H9 (cell line): ENCODE results near the gene MAP2K2. TPM values are rescaled to one million over a fixed set of nuclear protein-coding genes. Genes with fewer than 3 reads are reported as not detected.

ENCODE experiments used
- DNase-seq: peaks from one replicate; pipeline ENCODE4 v3.0.0-alpha.2; 2017
- H2AFZ ChIP-seq: one replicate; pipeline ENCODE4 v1.6.1; 2013; ENCODE audit warnings: mild to moderate bottlenecking, low read length, control low read depth, moderate library complexity
- H2AK5ac ChIP-seq: 2 replicates; pipeline ENCODE4 v1.6.1; 2013; ENCODE audit warnings: low read length, control low read depth, mixed read lengths; ENCODE audit not compliant: insufficient read length
- H2BK120ac ChIP-seq: one replicate; pipeline ENCODE4 v1.6.1; 2013; ENCODE audit warnings: low read depth, mild to moderate bottlenecking, low read length, control low read depth, inconsistent platforms; ENCODE audit not compliant: poor library complexity, severe bottlenecking
- H2BK12ac ChIP-seq: 2 replicates; pipeline ENCODE4 v1.6.1; 2013; ENCODE audit warnings: low read length, control low read depth, mixed read lengths, low read depth; ENCODE audit not compliant: insufficient read length
- H2BK15ac ChIP-seq: 2 replicates; pipeline ENCODE4 v1.6.1; 2013; ENCODE audit warnings: low read depth, low read length, control low read depth
- H2BK20ac ChIP-seq: one replicate; pipeline ENCODE4 v1.6.1; 2013; ENCODE audit warnings: low read depth, mild to moderate bottlenecking, low read length, control low read depth, inconsistent platforms; ENCODE audit not compliant: poor library complexity, severe bottlenecking
- H2BK5ac ChIP-seq: 2 replicates; pipeline ENCODE4 v1.6.1; 2013; ENCODE audit warnings: low read length, control low read depth, mixed read lengths; ENCODE audit not compliant: insufficient read length
- H3K14ac ChIP-seq: 2 replicates; pipeline ENCODE4 v1.6.1; 2013; ENCODE audit warnings: low read length, control low read depth; ENCODE audit not compliant: insufficient read depth
- H3K18ac ChIP-seq: 2 replicates; pipeline ENCODE4 v1.6.1; 2013; ENCODE audit warnings: low read depth, mild to moderate bottlenecking, mixed read lengths, low read length, control low read depth; ENCODE audit not compliant: insufficient read length
- H3K23ac ChIP-seq: 2 replicates; pipeline ENCODE4 v1.6.1; 2013; ENCODE audit warnings: low read length, control low read depth, mixed read lengths, low read depth; ENCODE audit not compliant: insufficient read length
- H3K23me2 ChIP-seq: 2 replicates; pipeline ENCODE4 v1.6.1; 2013; ENCODE audit warnings: low read depth, mild to moderate bottlenecking, mixed read lengths, low read length, control low read depth; ENCODE audit not compliant: insufficient read length, poor library complexity, severe bottlenecking
- H3K27ac ChIP-seq: 2 replicates; pipeline ENCODE4 v1.5.1; 2013; ENCODE audit warnings: low read length, control low read depth, mixed read lengths, low read depth; ENCODE audit not compliant: insufficient read length
- H3K27me3 ChIP-seq: 2 replicates; pipeline ENCODE4 v1.6.1; 2013; ENCODE audit warnings: low read length, control low read depth, inconsistent platforms; ENCODE audit not compliant: insufficient read depth
- H3K4ac ChIP-seq: 2 replicates; pipeline ENCODE4 v1.6.1; 2013; ENCODE audit warnings: low read depth, mild to moderate bottlenecking, control low read depth, inconsistent platforms, low read length, moderate library complexity
- H3K4me1 ChIP-seq: 2 replicates; pipeline ENCODE4 v1.6.1; 2013; ENCODE audit warnings: low read length, control low read depth, inconsistent platforms; ENCODE audit not compliant: insufficient read depth
- H3K4me2 ChIP-seq: 2 replicates; pipeline ENCODE4 v1.6.1; 2013; ENCODE audit warnings: low read length, control low read depth, mixed read lengths; ENCODE audit not compliant: insufficient read length, insufficient read depth
- H3K56ac ChIP-seq: 2 replicates; pipeline ENCODE4 v1.6.1; 2013; ENCODE audit warnings: low read depth, mild to moderate bottlenecking, mixed read lengths, low read length, control low read depth; ENCODE audit not compliant: insufficient read length
- H3K79me1 ChIP-seq: 2 replicates; pipeline ENCODE4 v1.6.1; 2013; ENCODE audit warnings: low read depth, mild to moderate bottlenecking, moderate library complexity, low read length, control low read depth, inconsistent platforms; ENCODE audit not compliant: insufficient read depth, poor library complexity, severe bottlenecking
- H3K79me2 ChIP-seq: 2 replicates; pipeline ENCODE4 v1.6.1; 2013; ENCODE audit warnings: low read length, control low read depth, inconsistent platforms; ENCODE audit not compliant: insufficient read depth
- H3K9ac ChIP-seq: 2 replicates; pipeline ENCODE4 v1.6.1; 2013; ENCODE audit warnings: low read length, control low read depth, mixed read lengths; ENCODE audit not compliant: insufficient read length; ENCODE audit errors: extremely low read depth
- H3K9me3 ChIP-seq: one replicate; pipeline ENCODE4 v1.6.1; 2013; ENCODE audit warnings: low read depth, low read length, inconsistent platforms; ENCODE audit not compliant: control insufficient read depth
- H3T11ph ChIP-seq: one replicate; pipeline ENCODE4 v1.6.1; 2013; ENCODE audit warnings: mild to moderate bottlenecking, low read length, control low read depth, inconsistent platforms
- H4K20me1 ChIP-seq: one replicate; pipeline ENCODE4 v1.6.1; 2013; ENCODE audit not compliant: control insufficient read depth, insufficient read length, insufficient read depth
- H4K5ac ChIP-seq: 2 replicates; pipeline ENCODE4 v1.6.1; 2013; ENCODE audit warnings: low read depth, mild to moderate bottlenecking, mixed read lengths, low read length, control low read depth; ENCODE audit not compliant: insufficient read length
- H4K8ac ChIP-seq: replicated peaks from 2 replicates; pipeline ENCODE4 v1.6.1; 2013; ENCODE audit warnings: low read length, control low read depth, mixed read lengths, low read depth; ENCODE audit not compliant: insufficient read length
- H4K91ac ChIP-seq: 2 replicates; pipeline ENCODE4 v1.6.1; 2013; ENCODE audit warnings: low read depth, mild to moderate bottlenecking, moderate library complexity, mixed read lengths, low read length, control low read depth; ENCODE audit not compliant: insufficient read length
- H3K27ac Mint-ChIP-seq, 3 experiments: 2 replicates in 2 of 3; 3 replicates in 1 of 3; pipeline ENCODE4 v1.8.0; 2020 to 2021; ENCODE audit warnings: mixed read lengths in 3 of 3, mild to moderate bottlenecking in 1 of 3, moderate library complexity in 1 of 3
- H3K27me3 Mint-ChIP-seq: 2 replicates; pipeline ENCODE4 v1.8.0; 2021; ENCODE audit warnings: low read depth, mild to moderate bottlenecking, moderate library complexity, mixed read lengths
- H3K36me3 Mint-ChIP-seq, 3 experiments: 2 replicates in 2 of 3; 3 replicates in 1 of 3; pipeline ENCODE4 v1.8.0; 2020 to 2021; ENCODE audit warnings: low read depth in 3 of 3, mixed read lengths in 3 of 3; ENCODE audit not compliant: insufficient read depth in 1 of 3
- H3K4me1 Mint-ChIP-seq, 2 experiments: 2 replicates each; pipeline ENCODE4 v1.8.0; 2020; ENCODE audit warnings: mixed read lengths in 2 of 2
- H3K4me3 Mint-ChIP-seq, 2 experiments: 2 replicates in 1 of 2; 3 replicates in 1 of 2; pipeline ENCODE4 v1.8.0; 2020 to 2021; ENCODE audit warnings: mild to moderate bottlenecking in 2 of 2, mixed read lengths in 2 of 2, moderate library complexity in 1 of 2
- H3K9me3 Mint-ChIP-seq, 2 experiments: 2 replicates in 1 of 2; 3 replicates in 1 of 2; pipeline ENCODE4 v1.8.0; 2020; ENCODE audit warnings: mild to moderate bottlenecking in 2 of 2, mixed read lengths in 2 of 2, moderate library complexity in 1 of 2
- CTCF ChIP-seq: fragments of 200-600 bp; sonication (generic); conservative IDR thresholded peaks from 3 replicates; pipeline ENCODE4 v1.8.0; 2021; ENCODE audit warnings: antibody characterized with exemption, mild to moderate bottlenecking
- WGBS: extraction: QIAGEN DNeasy Blood & Tissue Kit; methylation state at CpG from one replicate; pipeline ENCODE4 v1.1.7; 2013; ENCODE audit warnings: missing lambda C conversion rate, low lambda C conversion rate, mixed read lengths; ENCODE audit not compliant: insufficient read length; ENCODE audit errors: extremely low coverage; 5-methylcytosine and 5-hydroxymethylcytosine counted together
- total RNA-seq: library from RNA; stranded (reverse); gene quantifications from 2 replicates; pipeline ENCODE4 v1.2.1, GENCODE V29; 2021

Gene MAP2K2
- total RNA-seq, 1 experiment from 2014 or later, result 167 TPM

GRCh38 chr19:4066176-4066606 is 57.7 kb downstream of the MAP2K2 start:
- Histone ChIP-seq H2BK15ac (no peak overlapping the region), H3K4ac (no peak overlapping the region), H2BK5ac (no peak overlapping the region), H3K9ac (no peak overlapping the region), H3K56ac (no peak overlapping the region), H2BK20ac (no peak overlapping the region), H3K23me2 (peaks cover 15% of the 10 kb centered on the region), H3T11ph (no peak overlapping the region), H2BK12ac (no peak overlapping the region), H2AK5ac (no peak overlapping the region), H4K91ac (no peak overlapping the region), H3K27ac (no peak overlapping the region), H3K14ac (0 out of 2 replicates have a peak overlapping the region, but pooled peaks have one; percentile 26), H3K27me3 (peaks cover 10% of the 10 kb centered on the region; the same call in 1 of the 2 replicates), H3K79me1 (peaks cover 6% of the 10 kb centered on the region), H4K20me1 (peaks cover 3% of the 10 kb centered on the region), H3K4me2 (peak overlapping the region; percentile 17), H3K18ac (no peak overlapping the region), H3K4me1 (no peaks in the 10 kb centered on the region; the same call in 1 of the 2 replicates), H3K79me2 (peaks cover 23% of the 10 kb centered on the region; the same call in 1 of the 2 replicates), H3K9me3 (no peaks in the 10 kb centered on the region), H3K23ac (no peak overlapping the region), H4K8ac (no peak overlapping the region), H4K5ac (no peak overlapping the region), H2AFZ (no peak overlapping the region), H2BK120ac (no peak overlapping the region)
- peaks cover 8 to 24% of the 10 kb centered on the region in 2 experiments for H3K4me1 Mint-ChIP-seq
- H3K36me3 Mint-ChIP-seq, result peaks cover 0 to 7% (median 4%) of the 10 kb centered on the region in 3 experiments; a peak in 2 of 7 replicates
- peaks cover 29% of the 10 kb centered on the region for H3K27me3 Mint-ChIP-seq
- no peak overlapping the region for H3K27ac Mint-ChIP-seq
- no peaks in the 10 kb centered on the region; a peak in 2 of 5 replicates for H3K9me3 Mint-ChIP-seq
- WGBS, result no CpG with 5 or more reads among the region's 31 CpGs
- no peak for TF ChIP-seq CTCF
- peak overlapping the region; percentile 56 to 72 for H3K4me3 Mint-ChIP-seq
- no peak for DNase-seq
